ENCODE measurements around the gene CACNA1G. TPM values are rescaled to one million over a fixed set of nuclear protein-coding genes. Genes with fewer than 3 reads are reported as not detected.

CACNA1G gene
- total and polyA plus RNA-seq, 2 donors (not counting 3 experiments of a cell fraction or from before 2014, with no cell fraction given): not detected

- Histone ChIP-seq H3K27me3 (ENCODE audit: control insufficient read depth in 2 of 2, insufficient read depth in 2 of 2, low read length in 2 of 2) (peaks cover 0 to 4% of the 10 kb centered on the region in 2 experiments), H3K4me2 (ENCODE audit: insufficient read depth, low read length) (no peak overlapping the region), H4K20me1 (replicated peaks; ENCODE audit: control insufficient read depth, extremely low read depth, insufficient read depth, low read length) (no peaks in the 10 kb centered on the region), H3K79me2 (ENCODE audit: control insufficient read depth, insufficient read depth, low read length) (no peaks in the 10 kb centered on the region), H3K9me3 (replicated peaks; ENCODE audit: control insufficient read depth, insufficient read depth, low read length) (no peaks in the 10 kb centered on the region), H3K27ac (ENCODE audit: insufficient read depth, low read depth, low read length) (no peak overlapping the region), H2AFZ (ENCODE audit: low read depth, low read length) (no peak overlapping the region), H3K36me3 (ENCODE audit: control insufficient read depth in 2 of 2, extremely low read depth in 1 of 2, insufficient read depth in 2 of 2, low read length in 2 of 2) (no peaks in the 10 kb centered on the region), H3K4me3 (replicated peaks in 1 of 3; ENCODE audit: insufficient read depth in 1 of 3, low read depth in 1 of 3, low read length in 3 of 3) (no peak overlapping the region), H3K9ac (replicated peaks; ENCODE audit: extremely low read depth, insufficient read depth, low read length) (no peak overlapping the region), H3K4me1 (ENCODE audit: control insufficient read depth, extremely low read depth, insufficient read depth, low read length) (peaks cover 31% of the 10 kb centered on the region), H3K9me1 (replicated peaks; ENCODE audit: control insufficient read depth, extremely low read depth, insufficient read depth, low read length) (no peaks in the 10 kb centered on the region)
- DNase-seq (ENCODE audit: low read depth, low spot score) (no peak), FAIRE-seq (no peak)
- dilution Hi-C loops (cut with MboI; ENCODE audit: extremely low pct_ligation_motif_present, low sequenced_read_pairs) (no loop called here), intact Hi-C loops (cut with micrococcal nuclease) (no loop called here)
- no peak for TF ChIP-seq JUN (IDR thresholded peaks at IDR 0.05; ENCODE audit: borderline replicate concordance, insufficient read depth, insufficient read length, low read depth)
- no peak for TF ChIP-seq MAX (IDR thresholded peaks at IDR 0.05; ENCODE audit: insufficient read depth, insufficient read length)
- no peak for TF ChIP-seq POLR2AphosphoS5 (IDR thresholded peaks at IDR 0.05; ENCODE audit: insufficient read depth, low read depth, low read length)
- TF ChIP-seq EZH2 (IDR thresholded peaks at IDR 0.05; ENCODE audit: borderline replicate concordance, low read depth, low read length, severe bottlenecking): no peak
- no peak for TF ChIP-seq POLR2A (IDR thresholded peaks at IDR 0.05; ENCODE audit: low read depth, low read length)
- TF ChIP-seq MYC (IDR thresholded peaks at IDR 0.05; ENCODE audit: low read depth, low read length): no peak
- no peak for TF ChIP-seq CTCF (IDR thresholded peaks at IDR 0.05; ENCODE audit: extremely low read depth in 1 of 2, insufficient read depth in 1 of 2, low read depth in 1 of 2, low read length in 2 of 2)
- no peak for TF ChIP-seq GATA2 (IDR thresholded peaks at IDR 0.05; ENCODE audit: insufficient read depth, insufficient read length, low read depth, low read length)
- BruUV-seq (replicated peaks): no TSS peak
- ChIA-PET CTCF (interaction anchor here (1.6 kb wide), 2 partner anchors 62 to 83 kb away, joined by 6 to 7 read pairs; no protein-coding TSS in a partner anchor), POLR2A (no interaction called here)
Measured at GRCh38 chr17:50633683-50634082, 73.2 kb downstream of the CACNA1G start.

Measured in endothelial cell of umbilical vein (primary cell).